Testis (tissue), 3 donors: ENCODE results near the gene MYO18A. TPM values are rescaled to one million over a fixed set of nuclear protein-coding genes. Genes with fewer than 3 reads are reported as not detected.

Experiments
- DNase-seq: peaks from one replicate; pipeline ENCODE4 v3.0.0-alpha.2; 2019
- H3K27ac ChIP-seq, 2 donors: fragments of 200-600 bp; sonication (generic); one replicate each; pipeline ENCODE4 v1.5.1; 2019
- H3K27me3 ChIP-seq: fragments of 200-600 bp; sonication (generic); one replicate; pipeline ENCODE4 v1.5.1; 2019
- H3K36me3 ChIP-seq: fragments of 200-600 bp; sonication (generic); one replicate; pipeline ENCODE4 v1.5.1; 2017; ENCODE audit warnings: low read depth; ENCODE audit errors: missing control alignments
- H3K4me1 ChIP-seq: fragments of 200-600 bp; sonication (generic); one replicate; pipeline ENCODE4 v1.5.1; 2019
- H3K4me3 ChIP-seq, 2 donors: fragments of 200-600 bp; sonication (generic); one replicate each; pipeline ENCODE4 v1.5.1; 2017 to 2019
- H3K9me3 ChIP-seq: fragments of 200-600 bp; sonication (generic); one replicate; pipeline ENCODE4 v1.5.1; 2017
- CTCF ChIP-seq, 3 experiments: fragments of 450-650 bp in 2 of 3; fragments of 200-600 bp in 1 of 3; sonication (generic) in 1 of 3; IDR thresholded peaks; one replicate each; pipeline ENCODE4 v1.5.1; 2016 to 2019; ENCODE audit warnings: antibody characterized with exemption in 3 of 3, mild to moderate bottlenecking in 2 of 3, moderate library complexity in 1 of 3
- POLR2A ChIP-seq: fragments of 450-650 bp; IDR thresholded peaks from one replicate; pipeline ENCODE4 v1.6.1; 2017; ENCODE audit warnings: antibody characterized with exemption, mild to moderate bottlenecking, moderate library complexity
- WGBS, 2 donors: methylation state at CpG; one replicate each; pipeline ENCODE4 v1.1.5; 2018; 5-methylcytosine and 5-hydroxymethylcytosine counted together
- intact Hi-C: fragments of 100-400 bp; cut with DNase I; formaldehyde crosslinking; loops from one replicate; pipeline ENCODE4 v1.15.1; 2023; ENCODE audit warnings: low total_unique reads
- polyA plus RNA-seq: library from polyadenylated mRNA; stranded (reverse); fragments of 350-450 nt; fragmentation: Illumina TruSeq; extraction: RNeasy Lipid Tissue Mini Kit (QIAGEN cat#74804); gene quantifications from one replicate; pipeline ENCODE4 v1.2.3, GENCODE V29; 2014; ENCODE audit warnings: low read depth, low replicate concordance; ENCODE audit not compliant: insufficient read depth
- total RNA-seq, 2 donors: library from RNA; depleted of rRNA; stranded (reverse); fragments of >200 nt; gene quantifications; one replicate each; pipeline ENCODE4 v1.2.3, GENCODE V29; 2016

Gene MYO18A
- total and polyA plus RNA-seq, 3 donors from 2014 or later, result 89.1 to 154 (median 91.1) TPM

GRCh38 chr17:29163563-29163962 lies 16.6 kb downstream of the MYO18A start:
- WGBS, 2 donors, result 76 to 79% methylated on average over 3 of the region's 3 CpGs
- H3K36me3 ChIP-seq, result no peaks in the 10 kb centered on the region
- no peaks in the 10 kb centered on the region for H3K9me3 ChIP-seq
- peaks cover under 1% of the 10 kb centered on the region for H3K4me1 ChIP-seq
- H3K27ac ChIP-seq, result no peak overlapping the region
- TF ChIP-seq POLR2A (no peak), CTCF (IDR thresholded peaks at IDR 0.05) (no peak)
- H3K27me3 ChIP-seq, result no peaks in the 10 kb centered on the region
- no peak overlapping the region for H3K4me3 ChIP-seq
- intact Hi-C loops, result no loop called here
- DNase-seq, result no peak

GRCh38 chr17:29162909-29163341 lies 17.3 kb downstream of the MYO18A start:
- DNase-seq, result no peak
- H3K27ac ChIP-seq, result no peak overlapping the region
- H3K36me3 ChIP-seq, result no peaks in the 10 kb centered on the region
- intact Hi-C loops, result no loop called here
- H3K4me3 ChIP-seq, result no peak overlapping the region
- WGBS, 2 donors, result 68 to 74% methylated on average over 5 to 6 of the region's 6 CpGs
- TF ChIP-seq POLR2A, result no peak
- H3K4me1 ChIP-seq, result peaks cover 5% of the 10 kb centered on the region
- H3K27me3 ChIP-seq, result no peaks in the 10 kb centered on the region
- H3K9me3 ChIP-seq, result no peaks in the 10 kb centered on the region

- intact Hi-C loops, result no loop called here
- H3K36me3 ChIP-seq, result no peaks in the 10 kb centered on the region
- H3K4me3 ChIP-seq, result no peak overlapping the region
- WGBS, 2 donors, result 94% methylated on average over 9 to 11 of the region's 11 CpGs
- no peak for DNase-seq
- no peaks in the 10 kb centered on the region for H3K9me3 ChIP-seq
- TF ChIP-seq CTCF (IDR thresholded peaks at IDR 0.05) (no peak), POLR2A (no peak)
- H3K27ac ChIP-seq, result no peak overlapping the region
- H3K4me1 ChIP-seq, result peaks cover 5% of the 10 kb centered on the region
- H3K27me3 ChIP-seq, result no peaks in the 10 kb centered on the region
Measured at GRCh38 chr17:29162082-29162908, 17.9 kb downstream of the MYO18A start.

GRCh38 chr17:29160253-29160652 lies 19.9 kb downstream of the MYO18A start:
- no peak for TF ChIP-seq CTCF (IDR thresholded peaks at IDR 0.05)
- no peak for TF ChIP-seq POLR2A
- H3K9me3 ChIP-seq, result no peaks in the 10 kb centered on the region
- no peaks in the 10 kb centered on the region for H3K27me3 ChIP-seq
- no peaks in the 10 kb centered on the region for H3K36me3 ChIP-seq
- no peak overlapping the region for H3K4me3 ChIP-seq
- intact Hi-C loops, result no loop called here
- WGBS, 2 donors, result 80 to 96% methylated on average over 2 of the region's 2 CpGs
- peaks cover 17% of the 10 kb centered on the region for H3K4me1 ChIP-seq
- DNase-seq, result no peak
- no peak overlapping the region for H3K27ac ChIP-seq

GRCh38 chr17:29159306-29159860 lies 20.8 kb downstream of the MYO18A start:
- H3K27ac ChIP-seq, result peak overlapping the region in 1 of 2 donors; percentile 33
- WGBS, 2 donors, result 52 to 54% methylated on average over 3 of the region's 3 CpGs
- TF ChIP-seq CTCF (IDR thresholded peaks at IDR 0.05), result no peak
- TF ChIP-seq POLR2A, result no peak
- H3K4me1 ChIP-seq, result peaks cover 21% of the 10 kb centered on the region
- no peaks in the 10 kb centered on the region for H3K27me3 ChIP-seq
- H3K36me3 ChIP-seq, result no peaks in the 10 kb centered on the region
- no peak overlapping the region for H3K4me3 ChIP-seq
- intact Hi-C loops, result no loop called here
- no peak for DNase-seq
- no peaks in the 10 kb centered on the region for H3K9me3 ChIP-seq
